IPS DF 4.7 (cell line): ENCODE measurements around the gene IRAG1.

Source experiments
- DNase-seq: peaks from one replicate; pipeline ENCODE4 v3.0.0-alpha.2; 2013; ENCODE audit warnings: low spot score; ENCODE audit errors: extremely low read depth

IRAG1 gene

GRCh38 chr11:10648871-10649270 is 44.7 kb downstream of the IRAG1 start:
- no peak for DNase-seq

GRCh38 chr11:10646681-10647355 is 46.7 kb downstream of the IRAG1 start:
- DNase-seq = no peak

DNA sequence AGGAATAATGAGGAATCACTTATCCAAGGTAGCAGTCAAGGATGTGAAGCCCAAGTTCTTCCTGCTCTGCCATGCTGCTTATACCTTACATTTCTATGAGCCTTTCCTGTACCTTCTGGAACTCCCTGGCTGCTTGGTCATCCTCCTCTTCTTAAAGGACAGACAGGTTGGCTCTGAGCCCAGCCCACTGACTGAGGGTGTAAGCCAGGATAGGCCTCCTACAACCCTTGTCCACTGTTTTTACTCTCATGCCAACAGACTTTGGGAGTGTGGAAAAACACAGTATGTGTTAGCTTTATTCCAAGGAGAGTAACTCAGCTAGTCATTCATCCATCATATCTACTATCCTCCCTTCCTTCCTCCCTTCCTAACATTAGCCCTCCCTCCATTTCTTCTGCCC is 47.5 kb downstream of the IRAG1 start:
- DNase-seq = no peak

DNA sequence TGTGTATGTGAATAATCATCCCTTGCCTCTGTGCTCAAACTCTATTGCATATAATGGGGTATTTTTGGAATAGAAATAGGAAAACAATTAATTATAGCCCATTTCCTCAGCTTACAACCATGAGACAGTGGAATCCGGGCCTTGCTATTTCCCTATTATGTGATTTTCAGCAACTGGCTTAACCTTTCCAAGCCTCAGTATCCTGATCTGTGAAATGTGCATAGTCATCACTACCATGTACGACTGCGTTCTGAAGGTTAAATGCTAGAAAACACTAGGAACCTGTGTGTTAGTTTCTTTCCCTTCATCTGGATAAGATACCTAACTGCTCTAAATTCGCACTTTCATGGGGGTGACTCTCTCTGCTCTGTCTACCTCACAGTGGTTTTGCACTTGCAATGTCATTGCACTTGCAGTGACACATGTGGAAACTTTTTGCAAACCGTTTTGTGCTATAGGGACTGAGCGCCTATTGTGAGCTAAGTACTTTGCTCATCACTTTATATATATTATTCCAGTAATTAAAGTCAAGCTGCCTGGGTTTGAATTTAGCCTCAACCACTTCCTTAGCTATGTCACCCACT is 48.3 kb downstream of the IRAG1 start:
- DNase-seq = no peak
